Stimulated activated CD8-positive, alpha-beta memory T cell treated with anti-CD3 and anti-CD28 coated beads, Interleukin-12 subunit alpha, Interleukin-12 subunit beta, amount 100 ng/mL, for 1 hour (primary cell): ENCODE measurements around the gene RASAL3.
"Not testable (repeated sequence)": the region's sequence is repeated elsewhere in the genome, so short reads cannot be mapped to it uniquely, and the experiment has no call there.

Source experiments
- DNase-seq: peaks from one replicate; pipeline ENCODE4 v3.0.0-alpha.2; 2020; ENCODE audit warnings: low read depth

The RASAL3 gene

DNA sequence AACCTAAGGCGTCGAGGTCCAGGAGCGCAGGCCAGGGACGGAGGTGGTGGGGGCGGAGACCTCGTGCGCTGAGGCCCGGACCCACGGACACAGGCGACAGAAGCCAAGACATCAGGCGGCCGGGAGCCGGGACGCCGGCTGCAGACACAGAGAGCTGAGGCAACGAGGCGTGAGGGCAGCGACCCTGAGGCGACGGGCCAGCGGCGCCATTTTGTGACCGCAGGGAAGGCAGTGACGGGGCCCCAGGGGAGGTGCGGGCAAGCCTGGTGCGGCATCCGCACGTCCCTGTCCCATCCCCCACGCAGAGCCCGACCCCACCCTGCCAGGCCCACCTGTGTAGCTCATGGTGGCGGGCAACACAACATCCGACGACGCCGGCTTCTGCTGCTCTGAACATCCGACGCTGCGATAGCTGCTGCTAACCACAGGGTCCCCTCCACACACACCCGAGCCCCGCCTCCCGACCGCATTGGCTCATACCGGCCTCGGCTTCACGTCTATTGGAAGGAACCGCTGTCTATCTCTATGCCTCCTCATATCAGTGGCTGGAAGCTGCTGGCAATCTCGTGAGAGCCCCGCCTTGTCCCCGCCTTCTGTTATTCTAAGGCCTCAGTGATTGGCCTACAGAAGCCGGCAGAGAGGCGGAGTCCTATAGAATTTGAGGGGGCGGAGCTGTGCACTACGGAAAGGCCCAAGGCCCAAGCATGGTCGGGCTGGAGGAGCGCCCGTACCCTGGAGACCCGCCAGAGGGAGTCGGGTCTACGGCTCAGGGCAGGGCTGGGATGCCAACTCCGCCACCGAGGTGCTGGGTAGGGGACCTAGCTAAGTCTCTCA lies 45.5 kb downstream of the RASAL3 start, which contains the start of gene AKAP8L:
Gene AKAP8L, minus strand, starts transcription at position 410 of the 834 bp plus-strand sequence. Its CDS starts 65 bp downstream, at position 345.
- peak; percentile 97 for DNase-seq

DNA sequence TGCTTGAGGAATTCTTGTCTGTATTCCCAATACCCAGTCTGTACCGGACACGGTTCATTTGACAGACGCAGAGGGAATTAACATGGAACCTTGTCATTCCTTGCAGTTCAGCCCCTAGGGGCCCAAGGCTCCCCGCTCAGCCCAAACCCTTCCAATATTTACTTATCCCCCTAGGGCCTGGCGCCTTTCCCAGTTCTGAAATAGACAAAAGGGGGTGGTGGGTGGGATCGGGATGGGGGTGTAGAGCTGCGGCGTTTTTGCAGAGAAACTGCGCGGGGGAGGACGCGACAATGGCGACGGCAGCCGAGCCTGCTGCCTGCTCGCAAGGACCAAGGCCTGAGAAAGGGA lies 46.1 kb downstream of the RASAL3 start:
- no peak for DNase-seq

DNA sequence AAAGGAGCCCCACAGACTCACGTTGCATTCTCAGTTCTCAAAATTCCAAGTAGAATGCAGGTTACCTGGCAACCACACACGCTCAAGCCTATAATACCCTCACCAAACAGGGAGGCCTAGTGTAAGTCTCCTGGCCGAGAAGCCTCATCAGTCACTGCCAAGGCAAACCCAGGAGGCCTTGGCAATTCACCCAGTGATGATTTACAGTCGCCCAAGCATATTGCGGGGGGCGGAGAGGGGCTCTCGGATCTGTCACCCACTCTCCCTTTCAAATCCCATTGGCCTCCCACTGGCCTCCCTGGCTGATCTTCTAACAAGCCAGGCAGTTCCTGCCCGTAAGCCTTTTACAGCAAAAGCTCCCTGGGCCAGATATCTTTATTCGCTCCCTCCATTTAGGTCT lies 46.6 kb downstream of the RASAL3 start:
- no peak for DNase-seq

DNA sequence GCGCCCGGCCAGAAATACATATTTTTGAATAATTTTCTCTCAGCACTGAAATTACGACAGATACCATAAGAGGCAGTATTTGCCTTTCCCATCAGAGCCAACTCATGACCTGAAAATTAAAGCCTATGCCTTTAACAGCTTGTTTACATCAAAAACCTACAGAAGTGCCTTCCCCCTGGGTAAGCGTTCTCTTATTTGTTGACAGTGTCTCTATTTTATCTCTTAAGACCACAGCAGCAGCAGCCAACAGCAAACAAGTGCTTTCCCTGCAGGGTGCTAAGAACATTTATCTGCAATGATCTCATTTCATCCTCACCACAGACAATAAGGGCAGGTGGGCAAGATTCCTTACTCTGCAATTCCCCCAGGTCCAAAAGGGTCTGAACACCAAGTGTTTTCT lies 51.5 kb downstream of the RASAL3 start:
- no peak for DNase-seq

- not testable (repeated sequence) for DNase-seq
Observed at GRCh38 chr19:15411351-15411750, 53.0 kb downstream of the RASAL3 start.

- DNase-seq = no peak
Observed at GRCh38 chr19:15404780-15405211, 59.5 kb downstream of the RASAL3 start.

- no peak for DNase-seq
Observed at GRCh38 chr19:15404097-15404779, 60.1 kb downstream of the RASAL3 start.

DNA sequence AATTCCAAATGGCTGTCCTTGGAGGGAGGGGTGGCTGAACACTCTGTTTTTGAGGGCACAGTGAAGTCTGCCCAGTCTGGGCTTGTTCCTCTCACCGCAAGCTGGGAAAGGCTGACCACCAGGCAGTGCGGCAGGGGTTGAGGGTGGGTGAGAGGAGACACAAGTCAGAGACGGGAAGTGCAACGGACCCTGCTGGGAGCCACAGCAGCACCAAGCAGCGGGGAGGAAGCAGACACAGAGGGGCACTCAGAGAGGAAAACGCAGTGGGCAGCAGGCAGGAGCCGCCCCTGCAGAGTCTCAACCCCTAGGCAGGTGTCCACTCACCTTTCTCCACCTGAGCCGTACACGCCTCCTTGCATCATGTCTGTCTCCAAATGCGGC lies 61.2 kb downstream of the RASAL3 start:
- no peak for DNase-seq

- no peak for DNase-seq
Observed at GRCh38 chr19:15402411-15403150, 61.8 kb downstream of the RASAL3 start.
